ENCODE measurements around the gene TMEM60. TPM values are rescaled to one million over a fixed set of nuclear protein-coding genes. Genes with fewer than 3 reads are reported as not detected.

The TMEM60 gene
- polyA plus RNA-seq, 6 donors from 2014 or later = 12.4 to 53.5 (median 29.6) TPM

GRCh38 chr7:77759294-77759889, 38.8 kb downstream of the TMEM60 start:
- Mint-ChIP-seq H3K27me3 (no peaks in the 10 kb centered on the region), H3K4me3 (no peak overlapping the region), H3K9me3 (no peaks in the 10 kb centered on the region), H3K36me3 (no peaks in the 10 kb centered on the region), H3K4me1 (peaks cover 34 to 52% (median 38%) of the 10 kb centered on the region in 3 donors), H3K27ac (peak overlapping the region in 4 of 6 donors; percentile 0 to 70 (median 5))
- DNase-seq = peak; percentile 64
- ATAC-seq (ENCODE audit: low read depth in 2 of 2) = peak; percentile 70 to 71

GRCh38 chr7:77757589-77757988, 40.6 kb downstream of the TMEM60 start:
- Mint-ChIP-seq H3K9me3 (no peaks in the 10 kb centered on the region), H3K36me3 (no peaks in the 10 kb centered on the region), H3K4me3 (no peak overlapping the region), H3K4me1 (peaks cover 31 to 49% (median 38%) of the 10 kb centered on the region in 3 donors), H3K27ac (peak overlapping the region in 4 of 6 donors; percentile 31 to 91 (median 44)), H3K27me3 (no peaks in the 10 kb centered on the region)
- ATAC-seq (ENCODE audit: low read depth in 2 of 2) = peak; percentile 81 to 83
- no peak for DNase-seq

- DNase-seq (no peak), ATAC-seq (ENCODE audit: low read depth in 2 of 2) (no peak)
- Mint-ChIP-seq H3K4me3 (no peak overlapping the region), H3K9me3 (no peaks in the 10 kb centered on the region), H3K4me1 (peaks cover 36 to 51% (median 48%) of the 10 kb centered on the region in 3 donors), H3K27ac (peak overlapping the region in 3 of 6 donors; percentile 36 to 51 (median 45)), H3K27me3 (no peaks in the 10 kb centered on the region), H3K36me3 (peaks cover 0 to 8% of the 10 kb centered on the region in 2 donors)
Observed at GRCh38 chr7:77753173-77753572, 45.1 kb downstream of the TMEM60 start.

- DNase-seq (no peak), ATAC-seq (ENCODE audit: low read depth in 2 of 2) (peak in 1 of 2 donors; percentile 53)
- H3K9me3 Mint-ChIP-seq = no peaks in the 10 kb centered on the region
- no peak overlapping the region for H3K4me3 Mint-ChIP-seq
- peaks cover 37 to 44% (median 43%) of the 10 kb centered on the region in 3 donors for H3K4me1 Mint-ChIP-seq
- no peaks in the 10 kb centered on the region for H3K27me3 Mint-ChIP-seq
- H3K36me3 Mint-ChIP-seq = peaks cover 0 to 8% of the 10 kb centered on the region in 2 donors
- peak overlapping the region in 3 of 6 donors; percentile 51 to 75 (median 54) for H3K27ac Mint-ChIP-seq
Observed at GRCh38 chr7:77752016-77752415, 46.2 kb downstream of the TMEM60 start.

GRCh38 chr7:77747718-77748117, 50.5 kb downstream of the TMEM60 start:
- Mint-ChIP-seq H3K27me3 (no peaks in the 10 kb centered on the region), H3K4me1 (peaks cover 32 to 47% (median 45%) of the 10 kb centered on the region in 3 donors), H3K27ac (peak overlapping the region in 3 of 6 donors; percentile 58 to 88 (median 81)), H3K9me3 (no peaks in the 10 kb centered on the region), H3K36me3 (peaks cover 0 to 8% of the 10 kb centered on the region in 2 donors), H3K4me3 (no peak overlapping the region)
- DNase-seq (no peak), ATAC-seq (ENCODE audit: low read depth in 2 of 2) (no peak)

GRCh38 chr7:77747178-77747577, 51.1 kb downstream of the TMEM60 start:
- Mint-ChIP-seq H3K36me3 (peaks cover 0 to 8% of the 10 kb centered on the region in 2 donors), H3K4me1 (peaks cover 27 to 42% (median 40%) of the 10 kb centered on the region in 3 donors), H3K27me3 (no peaks in the 10 kb centered on the region), H3K27ac (peak overlapping the region in 1 of 6 donors; percentile 58), H3K4me3 (no peak overlapping the region), H3K9me3 (no peaks in the 10 kb centered on the region)
- no peak for DNase-seq
- ATAC-seq (ENCODE audit: low read depth in 2 of 2) = no peak

GRCh38 chr7:77746824-77747165, 51.4 kb downstream of the TMEM60 start:
- H3K4me1 Mint-ChIP-seq = peaks cover 25 to 40% (median 37%) of the 10 kb centered on the region in 3 donors
- peaks cover 0 to 8% of the 10 kb centered on the region in 2 donors for H3K36me3 Mint-ChIP-seq
- H3K27ac Mint-ChIP-seq = peak overlapping the region in 1 of 6 donors; percentile 2
- no peaks in the 10 kb centered on the region for H3K27me3 Mint-ChIP-seq
- H3K9me3 Mint-ChIP-seq = no peaks in the 10 kb centered on the region
- ATAC-seq (ENCODE audit: low read depth in 2 of 2) (no peak), DNase-seq (no peak)
- no peak overlapping the region for H3K4me3 Mint-ChIP-seq

- H3K27me3 Mint-ChIP-seq = no peaks in the 10 kb centered on the region
- peak overlapping the region in 4 of 6 donors; percentile 2 to 66 (median 28) for H3K27ac Mint-ChIP-seq
- H3K4me3 Mint-ChIP-seq = no peak overlapping the region
- peaks cover 25 to 40% (median 37%) of the 10 kb centered on the region in 3 donors for H3K4me1 Mint-ChIP-seq
- DNase-seq = no peak
- peaks cover 0 to 8% of the 10 kb centered on the region in 2 donors for H3K36me3 Mint-ChIP-seq
- no peak for ATAC-seq (ENCODE audit: low read depth in 2 of 2)
- no peaks in the 10 kb centered on the region for H3K9me3 Mint-ChIP-seq
Observed at GRCh38 chr7:77746164-77746823, 51.9 kb downstream of the TMEM60 start.

GRCh38 chr7:77745746-77746145, 52.5 kb downstream of the TMEM60 start:
- Mint-ChIP-seq H3K4me3 (no peak overlapping the region), H3K36me3 (peaks cover 0 to 8% of the 10 kb centered on the region in 2 donors), H3K27me3 (no peaks in the 10 kb centered on the region), H3K27ac (peak overlapping the region in 2 of 6 donors; percentile 10 to 46), H3K4me1 (peaks cover 22 to 35% (median 32%) of the 10 kb centered on the region in 3 donors), H3K9me3 (no peaks in the 10 kb centered on the region)
- DNase-seq (no peak), ATAC-seq (ENCODE audit: low read depth in 2 of 2) (no peak)

Other genes with a start within 250 kb of the TMEM60 start
- 10 to 100 TPM in 1 of 6 donors, 1 to 10 TPM in 5; 4.8 to 10.1 (median 9.2) TPM for gene RSBN1L, start 102.0 kb downstream of the TMEM60 start, polyA plus RNA-seq (ENCODE audit: low read depth in 6 of 6)
- gene PHTF2, start 339 bp upstream of the TMEM60 start, polyA plus RNA-seq (ENCODE audit: low read depth in 6 of 6) = 10 to 100 TPM; 14.7 to 34.0 (median 23.8) TPM

Data from naive B cell (primary cell).